NCI-H82 (cell line): ENCODE data around the gene AMZ1.
"Not testable (repeated sequence)": the region's sequence is repeated elsewhere in the genome, so short reads cannot be mapped to it uniquely, and the experiment has no call there.

ENCODE experiments used
- DNase-seq: peaks from one replicate; lab custom pipeline; 2025; lab: John Stamatoyannopoulos, UW

AMZ1 gene

GRCh38 chr7:2691932-2692439 is 4.0 kb downstream of the AMZ1 start:
- not testable (repeated sequence) for DNase-seq

GRCh38 chr7:2692543-2692942 is 4.5 kb downstream of the AMZ1 start:
- no peak for DNase-seq

DNA sequence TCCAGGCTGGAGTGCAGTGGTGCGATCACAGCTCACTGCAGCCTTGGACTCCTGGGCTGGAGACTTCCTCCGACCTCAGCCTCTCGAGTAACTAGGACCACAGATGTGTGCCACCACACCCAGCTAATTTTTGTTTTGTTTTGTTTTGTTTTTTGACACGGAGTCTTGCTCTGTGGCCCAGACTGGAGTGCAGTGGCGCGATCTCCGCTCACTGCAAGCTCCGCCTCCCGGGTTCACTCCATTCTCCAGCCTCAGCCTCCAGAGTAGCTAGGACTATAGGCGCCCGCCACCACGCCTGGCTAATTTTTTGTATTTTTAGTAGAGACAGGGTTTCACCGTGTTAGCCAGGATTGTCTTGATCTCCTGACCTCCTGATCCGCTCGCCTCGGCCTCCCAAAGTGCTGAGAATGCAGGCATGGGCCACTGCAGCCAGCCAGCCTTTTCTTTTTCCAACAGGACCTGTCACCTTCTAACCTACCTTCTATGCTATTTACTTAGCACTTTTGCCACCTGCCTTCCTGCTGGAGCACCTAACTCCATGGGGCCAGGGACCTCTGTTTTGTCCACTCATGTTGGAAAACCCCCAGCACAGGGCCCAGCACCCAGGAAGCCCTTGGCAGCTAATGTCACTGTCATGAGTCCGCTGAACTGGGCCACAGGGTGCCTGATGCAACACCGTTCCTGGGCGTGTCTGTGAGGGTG is 5.6 kb downstream of the AMZ1 start:
- DNase-seq, result not testable (repeated sequence)

- DNase-seq, result not testable (repeated sequence)
Observed at GRCh38 chr7:2694122-2694436, 6.1 kb downstream of the AMZ1 start.

- no peak for DNase-seq
Observed at GRCh38 chr7:2698581-2699288, 10.7 kb downstream of the AMZ1 start.

GRCh38 chr7:2699289-2699620 is 11.3 kb downstream of the AMZ1 start:
- no peak for DNase-seq

- no peak for DNase-seq
Observed at GRCh38 chr7:2700141-2700850, 12.3 kb downstream of the AMZ1 start.

- no peak for DNase-seq
Observed at GRCh38 chr7:2701424-2701823, 13.4 kb downstream of the AMZ1 start.

DNA sequence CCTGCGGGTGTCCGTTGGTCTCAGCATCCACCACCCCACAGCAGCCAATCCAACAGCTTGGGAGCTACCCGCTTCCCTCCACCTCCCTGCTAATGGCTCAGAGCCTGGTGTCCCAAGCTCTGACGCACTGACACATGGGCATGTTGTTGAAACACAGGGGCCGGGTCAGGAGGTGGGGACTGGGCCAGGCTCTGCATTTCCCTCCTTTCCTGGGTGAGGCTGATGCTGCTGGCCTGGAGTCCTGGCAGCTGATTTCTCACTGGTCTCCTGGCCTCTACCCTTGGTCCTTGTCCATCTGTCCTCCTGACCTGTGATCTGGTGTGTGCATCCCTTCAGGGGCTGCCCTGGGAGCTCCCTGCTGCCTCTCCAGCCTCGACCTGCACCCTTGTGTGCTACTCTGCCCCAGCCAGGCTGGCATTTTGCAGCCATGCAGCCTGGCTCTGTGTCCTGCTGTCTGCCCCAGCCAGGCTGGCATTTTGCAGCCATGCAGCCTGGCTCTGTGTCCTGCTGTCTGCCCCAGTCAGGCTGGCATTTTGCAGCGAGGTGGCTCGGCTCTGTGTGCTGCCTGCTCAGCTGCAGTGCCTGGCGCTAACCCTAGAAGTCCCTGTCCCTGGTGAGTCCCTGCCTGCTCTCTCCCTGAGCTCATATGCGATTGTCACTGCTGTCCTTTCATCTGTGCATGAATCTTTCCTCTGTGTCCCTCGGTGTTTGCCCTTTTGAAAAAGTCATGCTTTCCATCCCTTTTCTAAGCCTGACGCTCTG is 14.0 kb downstream of the AMZ1 start:
- no peak for DNase-seq

DNA sequence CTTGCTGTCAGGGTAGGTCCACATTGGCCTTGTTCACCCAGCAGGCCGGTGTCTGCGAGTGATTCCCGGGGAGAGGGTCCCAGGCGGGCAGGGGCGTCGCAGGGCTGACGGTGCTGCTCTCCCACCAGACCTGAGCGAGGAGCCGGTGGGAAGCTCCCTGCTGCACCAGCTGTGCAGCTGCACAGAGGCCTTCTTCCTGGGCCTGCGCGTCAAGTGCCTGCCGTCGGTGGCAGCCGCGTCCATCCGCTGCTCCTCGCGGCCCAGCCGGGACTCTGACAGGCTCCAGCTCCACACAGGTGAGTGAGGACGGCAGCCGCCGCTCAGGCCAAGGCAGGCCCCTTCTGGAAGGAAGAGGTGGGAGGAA is 14.6 kb downstream of the AMZ1 start:
- DNase-seq, result no peak

GRCh38 chr7:2705371-2706096 is 17.5 kb downstream of the AMZ1 start:
- DNase-seq, result no peak

GRCh38 chr7:2706685-2707126 is 18.7 kb downstream of the AMZ1 start:
- peak; percentile 81 for DNase-seq

- DNase-seq, result no peak
Observed at GRCh38 chr7:2707481-2707880, 19.5 kb downstream of the AMZ1 start.

DNA sequence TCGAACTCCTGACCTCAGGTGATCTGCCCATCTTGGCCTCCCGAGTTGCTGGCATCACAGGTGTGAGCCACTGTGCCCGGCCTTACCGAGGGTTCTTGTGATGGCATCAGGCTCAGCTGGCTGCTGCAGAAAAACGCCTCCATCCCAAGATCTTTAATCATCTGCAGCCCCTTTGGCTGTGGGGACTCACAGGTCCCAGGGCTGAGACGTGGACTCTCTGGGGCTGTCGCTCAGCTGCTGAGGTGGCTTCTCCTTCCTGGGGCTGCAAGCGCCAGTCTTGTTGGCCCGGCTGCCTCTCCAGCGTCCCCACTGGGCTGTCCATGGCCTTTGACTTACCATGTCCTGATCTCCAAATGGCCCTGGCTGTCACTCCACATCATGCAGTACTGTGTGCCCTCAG is 20.0 kb downstream of the AMZ1 start:
- no peak for DNase-seq

DNA sequence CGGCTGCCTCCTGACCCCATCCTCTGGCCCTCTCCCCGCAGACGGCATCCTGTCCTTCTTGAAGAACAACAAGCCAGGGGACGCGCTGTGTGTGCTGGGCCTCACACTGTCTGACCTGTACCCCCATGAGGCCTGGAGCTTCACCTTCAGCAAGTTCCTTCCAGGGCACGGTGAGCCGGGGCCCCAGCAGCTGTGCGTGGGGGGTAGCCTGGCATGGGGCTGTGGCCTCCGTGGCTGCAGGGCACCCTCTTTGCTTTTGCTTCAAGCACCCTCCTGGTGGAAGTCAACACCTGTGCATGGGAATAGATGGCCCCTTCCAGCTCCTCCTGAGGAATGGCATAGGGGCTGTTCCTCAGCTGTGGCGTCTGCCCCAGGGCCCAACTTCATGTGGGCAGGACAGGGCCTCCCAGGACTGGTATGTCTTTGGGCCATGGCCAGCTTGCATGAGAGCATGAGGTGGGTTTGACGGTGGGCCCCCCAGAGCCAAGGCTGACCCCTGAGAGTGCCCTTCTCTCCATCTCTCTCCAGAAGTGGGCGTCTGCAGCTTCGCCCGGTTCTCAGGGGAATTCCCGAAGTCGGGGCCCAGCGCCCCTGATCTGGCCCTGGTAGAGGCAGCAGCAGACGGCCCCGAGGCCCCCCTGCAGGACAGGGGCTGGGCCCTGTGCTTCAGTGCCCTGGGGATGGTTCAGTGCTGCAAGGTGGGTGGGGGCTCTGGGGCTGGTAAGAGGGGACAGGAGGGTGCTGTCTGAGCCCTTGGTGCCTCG is 20.7 kb downstream of the AMZ1 start:
- no peak for DNase-seq

DNA sequence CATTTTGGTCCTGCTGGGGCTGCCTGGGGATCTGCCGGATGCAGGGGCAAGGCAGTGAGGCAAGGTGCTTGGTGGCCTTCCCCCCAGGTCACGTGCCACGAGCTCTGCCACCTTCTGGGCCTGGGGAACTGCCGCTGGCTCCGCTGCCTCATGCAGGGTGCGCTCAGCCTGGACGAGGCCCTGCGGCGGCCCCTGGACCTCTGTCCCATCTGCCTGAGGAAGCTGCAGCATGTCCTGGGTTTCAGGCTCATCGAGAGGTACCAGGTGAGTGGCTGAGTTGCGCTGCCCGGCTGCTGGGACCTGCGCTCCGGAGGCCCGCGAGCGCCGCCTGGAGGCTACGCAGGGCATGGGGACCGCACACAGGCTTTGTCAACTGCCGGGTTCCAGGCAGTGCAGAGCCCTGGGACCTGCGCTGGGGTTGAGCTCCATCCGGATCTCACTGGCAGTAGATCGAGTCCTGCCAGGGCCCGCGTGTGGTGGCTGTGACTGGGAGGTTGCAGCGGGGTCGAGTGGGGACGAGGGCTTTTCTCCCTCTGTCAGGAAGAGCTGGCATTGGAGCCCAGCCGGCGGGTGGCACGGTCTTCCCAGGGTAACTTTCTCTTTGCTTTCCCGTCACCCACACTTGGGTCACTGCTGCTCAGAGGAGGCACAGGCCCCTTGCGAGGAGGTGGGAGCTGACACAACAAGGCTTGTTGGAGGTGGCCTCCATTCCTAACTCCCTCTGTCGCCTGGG is 21.7 kb downstream of the AMZ1 start:
- DNase-seq, result peak; percentile 76

DNA sequence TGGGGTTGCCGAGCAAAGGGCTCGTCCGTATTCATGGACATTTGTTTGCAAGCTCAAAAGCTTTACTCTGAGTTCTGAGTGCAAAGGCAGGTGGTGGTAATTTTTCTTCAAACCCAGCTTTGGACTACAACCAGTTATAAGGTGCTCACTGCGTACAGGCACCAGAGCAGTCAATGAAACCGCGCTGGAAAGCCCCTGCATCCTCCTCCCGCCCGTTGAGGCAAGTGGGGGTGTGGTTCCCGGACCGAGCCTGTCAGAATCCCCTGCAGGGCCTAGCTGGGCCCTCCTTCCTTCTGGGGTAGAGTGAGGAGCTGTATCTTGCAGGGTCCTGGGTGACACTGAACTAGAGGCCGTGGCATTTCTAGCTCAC is 22.3 kb downstream of the AMZ1 start:
- no peak for DNase-seq

GRCh38 chr7:2710901-2711551 is 23.0 kb downstream of the AMZ1 start:
- no peak for DNase-seq

GRCh38 chr7:2711895-2712675 is 24.1 kb downstream of the AMZ1 start:
- DNase-seq, result no peak
